ENCODE measurements around the gene ACOX3. TPM values are rescaled to one million over a fixed set of nuclear protein-coding genes. Genes with fewer than 3 reads are reported as not detected.
"Not testable (repeated sequence)": the region's sequence is repeated elsewhere in the genome, so short reads cannot be mapped to it uniquely, and the experiment has no call there.

The ACOX3 gene
- total RNA-seq, 1 donor from 2014 or later, result 12.2 TPM

DNA sequence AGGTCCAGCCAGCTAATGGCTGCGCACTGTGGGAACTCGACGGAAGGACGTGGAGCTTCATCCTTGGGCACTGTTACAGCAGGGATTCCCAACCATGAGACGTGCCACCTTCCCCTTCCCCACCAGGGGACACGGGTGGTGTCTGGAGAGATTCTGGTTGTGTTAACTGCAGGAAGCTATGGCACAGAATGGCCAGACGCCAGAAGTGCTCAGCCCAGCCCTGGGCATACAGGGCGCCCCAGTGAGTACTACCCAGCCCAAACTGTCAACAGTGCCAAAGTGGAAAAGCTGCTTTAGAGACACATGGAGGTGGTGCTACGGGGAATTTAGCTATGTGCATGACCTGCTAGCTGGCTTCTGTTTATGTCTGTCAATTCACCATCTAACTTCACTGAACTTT lies 32.8 kb downstream of the ACOX3 start:
- intact Hi-C loops (cut with micrococcal nuclease), result loop anchor here (2.0 kb wide), 1 partner anchor 33 kb away; the partner anchor contains the start of genes ACOX3 and TRMT44

DNA sequence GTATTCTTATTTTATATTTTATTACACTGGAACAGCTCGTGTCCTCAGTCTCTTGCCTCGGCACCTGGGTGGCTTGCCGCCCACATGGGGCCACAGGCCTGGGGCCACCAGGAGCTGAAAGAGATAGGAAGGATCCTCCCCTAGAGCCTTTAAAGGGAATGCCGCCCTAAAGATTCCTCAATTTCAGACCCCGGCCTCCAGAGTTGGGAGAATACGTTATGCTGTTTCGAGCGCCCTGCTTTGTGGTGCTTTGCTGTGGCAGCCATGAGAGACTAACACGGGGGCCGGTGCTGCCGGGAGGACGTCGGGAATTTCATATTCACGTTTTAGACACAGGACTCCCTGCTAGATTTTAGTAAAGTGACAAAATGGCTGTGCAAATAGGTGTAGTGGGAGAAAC lies 33.2 kb downstream of the ACOX3 start:
- intact Hi-C loops (cut with micrococcal nuclease), result no loop called here

DNA sequence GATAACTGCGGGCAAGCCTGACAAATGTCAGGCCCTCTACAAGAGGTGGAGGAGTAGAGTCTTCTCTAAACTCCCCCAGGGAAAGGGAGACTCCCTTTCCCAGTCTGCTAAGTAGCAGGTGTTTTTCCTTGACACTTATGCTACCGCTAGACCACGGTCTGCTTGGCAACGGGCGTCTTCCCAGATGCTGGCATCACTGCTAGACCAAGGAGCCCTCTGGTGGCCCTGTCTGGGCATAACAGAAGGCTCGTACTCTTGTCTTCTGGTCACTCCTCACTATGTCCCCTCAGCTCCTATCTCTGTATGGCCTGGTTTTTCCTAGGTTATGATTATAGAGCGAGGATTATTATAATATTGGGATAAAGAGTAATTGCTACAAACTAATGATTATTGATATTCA lies 33.6 kb downstream of the ACOX3 start:
- intact Hi-C loops (cut with micrococcal nuclease), result not testable (repeated sequence)

DNA sequence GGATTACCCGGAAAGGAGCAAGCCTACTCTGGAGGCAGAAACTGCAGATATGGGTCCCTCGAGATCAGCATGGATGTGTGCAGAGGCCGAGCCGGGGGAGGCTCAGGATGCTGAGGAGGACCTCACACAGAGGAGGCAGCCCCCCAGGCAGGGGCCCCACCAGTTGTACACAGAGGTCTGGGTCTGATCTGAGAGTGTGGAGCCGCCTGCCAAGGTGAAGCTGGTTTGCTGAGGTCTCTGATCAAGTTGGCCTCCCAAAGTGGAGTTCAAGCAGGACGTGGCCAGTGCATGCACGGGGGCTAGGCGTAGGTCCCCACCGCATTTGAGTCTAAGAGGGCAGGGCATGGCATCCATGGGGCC lies 35.0 kb downstream of the ACOX3 start:
- intact Hi-C loops (cut with micrococcal nuclease), result no loop called here

DNA sequence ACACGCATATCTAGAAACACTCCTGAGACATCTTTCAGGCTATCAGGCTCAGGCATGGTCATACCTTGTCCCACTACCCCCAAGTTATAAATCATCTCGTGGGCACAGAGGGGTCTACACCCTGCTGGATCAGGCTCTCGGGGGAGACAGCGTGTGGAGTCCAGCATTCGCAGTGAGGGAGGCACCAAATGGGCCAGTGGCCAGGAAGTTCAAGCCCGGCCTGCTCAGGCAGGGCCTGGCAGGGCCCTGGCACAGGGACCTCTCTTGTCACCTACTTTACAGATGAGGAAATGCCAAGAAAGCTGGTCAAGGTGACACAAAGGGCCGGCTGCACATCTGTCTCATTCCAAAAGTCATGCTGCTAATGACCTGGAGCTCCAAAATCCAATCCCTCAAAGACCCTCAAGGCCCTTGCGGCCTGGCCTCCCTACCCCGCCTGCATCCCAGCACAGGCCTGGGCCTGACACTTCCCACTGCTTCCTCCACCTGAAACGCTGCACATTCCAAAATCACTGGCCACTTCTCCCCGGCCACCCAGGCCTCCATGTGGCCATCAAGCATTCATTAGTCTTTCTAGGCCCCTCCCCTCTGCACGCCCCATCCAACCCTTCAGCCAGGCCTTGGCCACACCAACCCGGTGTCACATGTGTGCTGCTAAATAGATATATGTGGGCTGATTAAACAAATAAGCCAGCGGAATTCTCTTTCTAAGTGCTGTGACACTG lies 35.6 kb downstream of the ACOX3 start:
- intact Hi-C loops (cut with micrococcal nuclease), result no loop called here

DNA sequence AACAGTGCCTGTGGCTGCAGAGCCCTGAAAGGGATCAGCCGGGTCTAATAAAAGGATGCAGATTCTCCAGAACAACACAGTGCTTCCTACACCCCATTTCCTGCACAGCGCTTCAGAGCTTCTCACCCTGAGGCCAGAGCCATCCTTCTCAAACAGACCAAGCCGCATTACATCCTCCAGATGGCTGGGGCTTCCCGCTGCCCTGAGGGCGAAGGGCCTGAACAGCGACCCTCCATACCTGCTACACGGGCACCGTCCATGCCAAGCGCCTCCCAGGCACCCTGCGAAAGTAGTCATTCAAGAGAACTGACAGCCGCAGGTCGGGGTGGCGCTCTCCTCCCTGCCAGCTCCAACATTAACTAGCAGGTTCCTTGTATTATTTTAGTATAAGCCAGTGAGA lies 36.5 kb downstream of the ACOX3 start:
- intact Hi-C loops (cut with micrococcal nuclease), result loop anchor here (1.0 to 2.0 kb wide), 2 partner anchors 162 to 227 kb away; no protein-coding TSS in a partner anchor

DNA sequence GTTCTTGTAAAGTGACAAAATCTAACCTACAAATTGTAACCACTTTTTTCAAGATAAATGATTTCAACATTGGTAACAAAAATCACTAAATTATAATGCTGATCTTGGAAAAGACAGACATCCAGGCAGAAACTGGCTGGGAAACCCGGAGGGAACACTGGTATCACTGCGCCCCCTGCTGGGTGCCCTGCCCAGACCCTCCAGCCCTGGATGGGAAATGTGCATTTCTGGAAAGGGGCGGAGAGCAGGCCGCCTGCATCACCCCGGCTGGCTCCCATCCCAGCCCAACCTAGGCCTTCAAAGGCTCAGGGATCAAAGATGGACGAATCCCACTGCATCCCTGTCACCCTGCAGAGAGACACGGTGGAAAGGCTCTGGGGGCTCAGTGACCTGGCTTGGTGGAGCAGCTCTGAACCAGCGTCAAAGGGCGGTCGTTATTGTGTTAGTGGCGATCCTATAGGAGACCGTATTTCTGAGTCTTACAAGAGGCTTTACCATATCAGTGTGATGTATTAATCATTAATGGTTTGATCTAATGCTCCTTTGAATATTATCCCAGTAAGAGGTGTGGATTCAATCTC lies 37.3 kb downstream of the ACOX3 start:
- intact Hi-C loops (cut with micrococcal nuclease), result loop anchor here (1.0 to 2.0 kb wide), 2 partner anchors 161 to 226 kb away; no protein-coding TSS in a partner anchor

DNA sequence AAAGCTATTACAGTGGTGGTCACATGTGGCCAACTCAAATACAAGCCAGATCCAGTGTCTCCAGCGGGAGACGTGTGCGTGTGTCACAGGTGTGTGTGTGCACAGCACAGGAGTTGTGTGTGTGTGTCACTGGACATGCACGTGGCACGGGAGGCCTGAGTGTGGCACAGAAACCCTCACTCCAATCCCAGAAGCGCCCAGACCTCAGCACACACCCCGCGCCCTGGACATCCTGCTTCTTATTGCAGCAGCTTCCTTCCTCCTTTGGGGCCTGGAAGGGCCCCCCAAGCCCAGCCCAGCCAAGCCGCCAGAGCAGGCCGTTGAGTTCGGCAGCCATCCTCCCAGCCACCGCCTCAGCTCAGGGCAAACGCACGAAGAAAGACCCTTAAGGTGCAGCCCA lies 37.9 kb downstream of the ACOX3 start:
- intact Hi-C loops (cut with micrococcal nuclease), result loop anchor here (1.0 to 2.0 kb wide), 2 partner anchors 160 to 226 kb away; no protein-coding TSS in a partner anchor

DNA sequence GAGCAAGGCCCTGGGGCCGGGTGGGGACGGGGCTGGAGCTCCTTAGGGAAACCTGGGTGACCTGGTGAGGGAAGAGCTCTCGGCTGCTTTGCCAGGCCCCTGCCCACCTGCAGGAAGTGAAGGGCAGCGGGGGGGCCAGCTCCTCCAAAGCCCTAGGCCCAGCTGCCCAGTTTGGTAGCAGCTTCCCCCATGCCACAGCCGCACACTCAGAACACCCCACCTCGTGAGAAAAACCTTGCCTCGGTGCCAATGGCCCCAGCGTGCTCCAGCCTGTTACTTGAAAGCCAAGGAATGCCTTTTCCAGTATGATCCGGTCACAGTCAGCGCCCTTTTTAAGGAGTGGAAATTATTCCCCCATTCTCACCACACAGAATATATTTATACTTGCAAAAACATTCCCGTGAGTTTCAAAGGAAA lies 38.3 kb downstream of the ACOX3 start:
- intact Hi-C loops (cut with micrococcal nuclease), result loop anchor here (2.0 kb wide), 1 partner anchor 225 kb away; no protein-coding TSS in a partner anchor

DNA sequence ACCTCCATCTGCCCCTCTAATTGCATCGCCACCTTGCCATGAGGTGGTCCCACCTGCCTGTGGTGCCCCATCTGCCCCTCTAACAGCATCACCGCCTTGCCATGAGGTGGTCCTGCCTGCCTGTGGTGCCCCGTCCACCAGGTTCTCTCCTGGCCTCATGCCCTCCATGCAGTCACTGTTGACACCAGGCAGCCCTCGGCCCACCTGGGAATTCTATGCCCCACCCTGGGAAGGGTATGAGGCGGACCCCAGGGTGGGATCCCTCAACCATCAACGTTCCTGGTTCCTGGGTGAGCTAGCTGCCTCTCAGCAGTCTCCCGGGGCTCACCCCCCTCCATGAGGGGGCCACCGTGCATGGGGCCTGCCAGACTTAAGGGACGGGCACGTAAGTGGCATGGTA lies 38.9 kb downstream of the ACOX3 start:
- intact Hi-C loops (cut with micrococcal nuclease), result loop anchor here (2.0 kb wide), 1 partner anchor 225 kb away; no protein-coding TSS in a partner anchor

DNA sequence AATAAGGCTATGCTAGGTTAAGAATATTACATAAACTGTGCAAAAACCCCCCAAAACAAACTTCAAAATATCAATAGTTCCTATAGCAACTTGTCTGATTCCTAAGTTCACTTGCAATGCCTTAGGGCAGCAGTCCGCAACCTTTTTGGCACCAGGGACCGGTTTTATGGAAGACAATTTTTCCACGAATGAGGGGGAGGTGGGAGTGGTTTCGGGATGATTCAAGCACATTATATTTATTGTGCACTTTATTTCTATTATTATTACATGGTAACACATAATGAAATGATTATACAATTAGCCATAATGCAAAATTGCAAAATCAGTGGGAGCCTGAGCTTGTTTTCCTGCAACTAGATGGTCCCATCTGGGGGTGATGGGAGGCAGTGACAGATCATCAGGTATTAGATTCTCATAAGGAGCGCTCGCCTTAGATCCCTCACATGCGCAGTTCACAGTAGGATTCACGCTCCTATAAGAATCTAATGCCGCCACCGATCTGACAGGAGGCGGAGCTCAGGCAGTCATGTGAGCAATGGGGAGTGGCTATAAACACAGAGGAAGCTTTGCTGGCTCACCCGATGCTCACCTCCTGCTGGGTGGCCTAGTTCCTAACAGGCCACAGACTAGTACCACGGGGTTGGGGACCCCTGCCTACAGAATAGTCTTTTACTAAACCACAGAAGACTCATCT lies 39.7 kb downstream of the ACOX3 start:
- intact Hi-C loops (cut with micrococcal nuclease), result no loop called here

DNA sequence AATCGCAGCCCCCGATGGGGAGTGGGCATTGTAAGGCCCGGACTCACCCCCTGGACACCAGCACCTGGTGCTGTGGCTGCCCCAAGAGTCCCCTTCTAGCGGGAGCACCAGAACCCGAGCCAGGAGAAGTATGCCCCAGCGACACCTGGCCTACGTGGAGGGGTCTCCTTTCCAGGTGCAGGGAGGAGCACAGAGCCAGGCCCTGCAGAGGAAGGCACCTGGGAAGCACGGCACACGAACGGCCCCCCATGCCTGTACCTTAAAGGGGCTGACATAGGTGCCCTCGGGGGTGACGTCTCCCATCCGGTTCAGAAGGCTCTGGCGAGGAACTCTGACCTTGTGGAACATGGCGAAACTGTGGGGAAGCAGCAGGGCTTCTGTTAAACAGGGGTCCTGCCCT lies 41.2 kb downstream of the ACOX3 start:
- intact Hi-C loops (cut with micrococcal nuclease), result no loop called here

DNA sequence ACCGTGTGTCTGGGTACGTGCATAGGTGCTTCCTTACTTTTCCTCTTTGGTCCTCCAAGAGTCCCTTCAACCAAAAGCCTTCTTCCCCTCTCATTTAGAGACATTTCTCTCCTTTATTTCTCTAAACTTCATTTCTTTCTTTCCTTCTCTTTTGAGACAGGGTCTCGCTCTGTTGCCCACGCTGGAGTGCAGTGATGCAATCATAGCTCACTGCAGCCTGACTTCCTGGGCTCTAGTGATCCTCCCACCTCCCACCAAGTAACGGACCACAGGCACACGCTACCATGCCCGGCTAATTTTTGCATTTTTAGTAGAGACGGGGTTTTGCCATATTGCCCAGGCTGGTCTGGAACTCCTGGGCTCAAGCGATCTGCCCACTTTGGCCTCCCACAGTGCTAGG lies 42.2 kb downstream of the ACOX3 start:
- intact Hi-C loops (cut with micrococcal nuclease), result no loop called here

DNA sequence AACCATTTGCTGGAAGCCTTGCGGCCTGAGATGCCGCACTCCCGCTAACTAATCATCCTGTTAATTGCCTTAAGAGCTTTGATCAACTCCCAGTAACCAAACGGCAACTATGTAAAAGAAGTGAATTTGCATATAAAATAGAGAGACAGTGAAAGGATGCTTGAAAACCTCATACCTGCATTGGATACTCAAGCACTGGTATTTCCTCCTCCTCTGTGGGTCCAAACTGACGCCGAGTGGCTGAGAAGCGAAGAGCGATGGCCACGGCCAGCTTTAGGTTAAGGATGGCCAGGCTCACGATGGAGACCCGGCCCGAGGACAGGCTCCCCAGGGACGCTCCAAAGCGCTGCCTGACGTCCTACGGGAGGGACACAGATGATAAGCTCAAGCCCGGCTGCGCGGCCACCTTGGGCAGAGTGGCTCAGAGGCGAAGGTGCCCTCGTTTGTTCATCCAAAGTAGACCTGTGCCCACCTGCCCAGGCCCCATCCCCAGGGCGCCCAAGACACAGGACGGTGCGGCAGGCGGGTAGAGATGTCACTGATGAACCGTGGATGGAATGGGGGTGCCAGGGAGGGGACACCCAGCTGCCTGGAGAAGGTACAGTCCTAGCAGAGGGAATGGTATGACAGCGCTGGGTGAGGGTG lies 43.6 kb downstream of the ACOX3 start:
- intact Hi-C loops (cut with micrococcal nuclease), result no loop called here

DNA sequence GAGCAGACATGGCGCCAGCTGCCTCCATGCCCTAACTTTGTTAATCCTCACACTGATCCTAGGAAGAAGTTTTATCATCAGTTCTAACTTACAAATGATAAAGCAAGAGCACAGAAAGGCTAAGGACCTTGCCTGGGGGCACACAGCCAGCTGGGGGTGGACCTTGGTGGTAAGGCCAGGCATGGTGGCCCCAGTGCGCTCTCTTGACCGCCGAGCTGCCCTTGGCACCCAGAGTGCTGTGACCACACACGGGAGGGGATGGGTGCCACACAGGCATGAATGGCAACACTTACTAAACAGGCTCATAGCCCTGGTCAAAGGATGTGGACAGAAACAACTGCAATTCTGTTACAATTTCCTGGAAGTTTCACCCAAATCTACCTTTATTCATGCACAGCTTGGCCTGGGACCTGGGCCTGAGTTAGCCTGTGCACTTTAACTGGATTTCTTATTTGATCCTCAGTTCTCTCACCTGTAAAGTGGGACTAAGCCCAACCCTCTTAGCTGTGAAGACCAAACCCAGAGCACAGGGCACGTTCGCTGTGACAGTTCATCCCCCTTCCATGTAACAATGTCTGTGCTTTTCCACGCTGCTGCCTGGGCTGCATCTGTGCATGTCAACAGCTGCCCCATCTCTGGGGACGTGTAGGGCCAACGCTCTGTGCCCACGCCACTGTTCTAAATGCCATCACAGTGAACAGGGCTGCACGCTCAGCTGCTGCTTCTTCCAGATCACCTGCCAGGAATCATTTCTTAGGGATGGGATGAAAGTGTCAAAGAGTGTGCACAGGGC lies 44.8 kb downstream of the ACOX3 start:
- intact Hi-C loops (cut with micrococcal nuclease), result no loop called here

DNA sequence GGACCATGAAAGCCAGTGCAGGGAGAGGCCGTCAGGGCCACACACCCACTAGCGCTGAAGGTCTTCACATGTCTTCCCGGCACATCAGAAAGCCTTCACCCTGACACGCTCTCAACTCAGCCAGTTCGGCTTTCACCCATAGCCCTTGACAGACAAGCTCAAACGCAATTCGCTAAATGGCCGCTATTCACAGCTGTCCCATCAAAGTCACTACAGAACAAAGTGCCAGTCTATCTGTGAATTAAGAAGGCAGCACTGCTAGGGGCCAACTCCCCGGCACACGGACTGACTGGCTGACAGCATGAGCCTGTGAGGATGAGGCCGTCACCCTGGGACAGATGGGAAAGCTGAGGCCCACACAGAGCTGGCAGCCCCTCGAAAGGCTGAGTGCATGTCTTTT lies 45.7 kb downstream of the ACOX3 start:
- intact Hi-C loops (cut with micrococcal nuclease), result no loop called here

DNA sequence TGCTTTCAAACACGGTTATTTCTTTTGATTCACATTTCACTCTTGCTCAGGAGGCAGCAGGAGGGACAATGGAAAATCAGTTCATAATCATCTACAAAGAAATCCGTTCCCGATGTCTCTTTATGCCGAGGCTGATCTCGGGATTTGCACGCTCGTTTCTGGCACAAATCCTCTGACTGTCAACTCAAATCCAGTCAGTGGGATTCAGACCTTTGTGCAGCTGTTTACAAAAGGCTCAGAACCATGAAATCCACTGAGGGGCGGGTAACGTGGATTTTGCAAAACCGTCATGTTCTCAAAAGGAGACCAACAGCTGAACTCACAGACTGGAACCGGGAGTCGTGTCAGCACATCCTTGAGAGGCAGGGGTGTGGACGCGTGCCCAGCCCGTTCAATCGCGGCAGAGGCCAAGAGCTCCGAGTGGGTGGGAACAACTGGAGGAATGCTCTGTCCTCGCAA lies 46.4 kb downstream of the ACOX3 start:
- intact Hi-C loops (cut with micrococcal nuclease), result no loop called here

DNA sequence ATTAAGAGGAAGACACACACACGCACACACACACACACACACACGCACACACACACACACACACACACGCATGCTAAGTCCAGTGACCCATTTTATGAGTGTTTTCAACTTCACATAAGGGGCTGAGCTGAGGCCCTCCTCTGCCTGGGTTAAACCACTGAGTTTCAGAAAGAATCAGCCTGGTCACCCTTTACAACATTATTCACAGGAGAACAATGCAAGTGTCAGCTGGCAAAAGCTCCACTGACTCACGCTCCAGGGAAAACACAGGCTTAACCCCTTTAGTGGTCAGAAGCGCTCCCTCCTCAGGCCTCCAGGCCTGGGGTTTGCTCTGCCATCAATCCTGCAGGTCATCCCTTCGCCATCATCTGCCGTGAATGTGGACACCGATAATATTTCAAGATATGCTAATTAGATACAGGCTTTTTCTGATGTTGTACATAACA lies 46.9 kb downstream of the ACOX3 start:
- intact Hi-C loops (cut with micrococcal nuclease), result no loop called here

DNA sequence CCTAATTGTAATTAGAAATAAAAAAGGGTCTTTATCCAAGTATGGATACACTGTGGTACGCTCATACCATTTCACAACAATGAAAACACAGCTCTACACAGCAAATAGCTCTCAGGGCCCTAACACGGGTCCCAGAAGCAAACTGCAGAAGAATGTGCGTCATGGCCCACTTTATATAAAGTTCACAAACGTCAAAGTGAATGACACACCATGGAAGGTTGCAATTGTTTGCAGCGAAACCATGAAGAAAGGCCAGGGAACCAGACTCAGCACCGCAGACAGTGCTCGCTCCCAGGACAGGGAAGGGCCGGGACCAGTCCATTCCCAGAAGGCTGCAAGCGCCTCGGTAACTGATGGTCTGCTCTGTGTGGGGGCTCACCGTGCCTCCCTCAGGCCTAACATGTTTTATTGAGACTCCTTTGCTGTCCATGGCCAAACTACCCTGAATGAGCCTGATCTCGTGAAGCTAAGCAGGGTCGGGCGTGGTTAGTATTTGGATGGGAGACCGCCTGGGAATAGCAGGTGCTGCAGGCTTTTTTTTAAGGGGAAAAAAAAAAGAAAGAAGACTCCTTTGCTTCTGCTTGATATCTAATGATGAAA lies 47.8 kb downstream of the ACOX3 start:
- intact Hi-C loops (cut with micrococcal nuclease), result no loop called here

DNA sequence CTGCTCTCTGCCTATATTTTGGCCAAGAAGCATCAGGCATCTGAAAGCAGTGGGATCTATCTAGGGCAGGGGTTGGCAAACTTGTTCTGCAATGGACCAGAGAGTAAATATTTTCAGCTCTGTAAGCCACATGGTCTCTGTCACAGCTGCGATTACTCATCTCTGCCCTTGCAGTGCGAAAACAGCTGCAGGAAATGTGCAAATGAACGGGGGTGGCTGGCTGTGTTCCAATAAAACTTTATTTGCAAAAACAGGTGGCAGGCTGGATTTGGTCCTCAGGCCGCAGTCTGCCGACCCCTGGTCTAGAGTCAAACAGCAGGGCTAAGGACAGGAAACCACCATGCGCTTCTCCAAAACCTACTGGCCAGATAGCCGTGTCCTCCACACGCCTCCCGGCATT lies 48.6 kb downstream of the ACOX3 start:
- intact Hi-C loops (cut with micrococcal nuclease), result no loop called here

Data from T-helper 2 cell treated with Interferon-gamma antibody and Interleukin-4, amounts not matched to agents 100 ng/mL and 5 ng/mL, for 36 hours (primary cell).